HEK293 (cell line): Measurements from ENCODE around the gene FRYL.

Experiments used
- ATF2 ChIP-seq: fragments of 450-650 bp; formaldehyde crosslinking; IDR thresholded peaks from 2 replicates; pipeline ENCODE4 v1.5.1; 2016; ENCODE audit warnings: missing biosample characterization, missing genetic modification characterization, low read depth
- BCL11B ChIP-seq: fragments of 450-650 bp; formaldehyde crosslinking; IDR thresholded peaks from 2 replicates; pipeline ENCODE4 v1.5.1; 2016; ENCODE audit warnings: low read depth, missing biosample characterization, missing genetic modification characterization
- CTCF ChIP-seq: fragments of 450-650 bp; formaldehyde crosslinking; IDR thresholded peaks from 2 replicates; pipeline ENCODE4 v1.5.1; 2016; ENCODE audit warnings: missing biosample characterization, missing genetic modification characterization
- HOXC10 ChIP-seq: sonication (generic); formaldehyde crosslinking; IDR thresholded peaks from 2 replicates; pipeline ENCODE4 v1.8.1; 2023; ENCODE audit warnings: mild to moderate bottlenecking, missing genetic modification reagents
- KLF16 ChIP-seq: fragments of 450-650 bp; formaldehyde crosslinking; IDR thresholded peaks from 2 replicates; pipeline ENCODE4 v1.5.1; 2017; ENCODE audit warnings: missing biosample characterization, missing genetic modification characterization
- ZNF324 ChIP-seq: fragments of 450-650 bp; formaldehyde crosslinking; IDR thresholded peaks from 2 replicates; pipeline ENCODE4 v1.5.1; 2016; ENCODE audit warnings: missing biosample characterization, missing genetic modification characterization
- ZNF529 ChIP-seq: fragments of 450-650 bp; formaldehyde crosslinking; IDR thresholded peaks from 2 replicates; pipeline ENCODE4 v1.5.1; 2017; ENCODE audit warnings: missing genetic modification characterization, missing biosample characterization; ENCODE audit not compliant: insufficient replicate concordance
- ZNF704 ChIP-seq: fragments of 450-650 bp; formaldehyde crosslinking; IDR thresholded peaks from 2 replicates; pipeline ENCODE4 v1.5.1; 2016; ENCODE audit warnings: missing biosample characterization, missing genetic modification characterization
- ZNF837 ChIP-seq: fragments of 450-650 bp; formaldehyde crosslinking; IDR thresholded peaks from 2 replicates; pipeline ENCODE4 v1.5.1; 2016; ENCODE audit warnings: missing biosample characterization, missing genetic modification characterization
- TF ChIP-seq, protein P1 (sequence below): fragments of 450-650 bp; formaldehyde crosslinking; IDR thresholded peaks from 2 replicates; pipeline ENCODE4 v1.5.1; 2017; ENCODE audit warnings: missing biosample characterization, mild to moderate bottlenecking, missing genetic modification characterization, moderate library complexity
- TF ChIP-seq, protein P2 (sequence below): fragments of 450-650 bp; formaldehyde crosslinking; IDR thresholded peaks from 2 replicates; pipeline ENCODE4 v1.5.1; 2016; ENCODE audit warnings: missing biosample characterization, missing genetic modification characterization

DNA sequence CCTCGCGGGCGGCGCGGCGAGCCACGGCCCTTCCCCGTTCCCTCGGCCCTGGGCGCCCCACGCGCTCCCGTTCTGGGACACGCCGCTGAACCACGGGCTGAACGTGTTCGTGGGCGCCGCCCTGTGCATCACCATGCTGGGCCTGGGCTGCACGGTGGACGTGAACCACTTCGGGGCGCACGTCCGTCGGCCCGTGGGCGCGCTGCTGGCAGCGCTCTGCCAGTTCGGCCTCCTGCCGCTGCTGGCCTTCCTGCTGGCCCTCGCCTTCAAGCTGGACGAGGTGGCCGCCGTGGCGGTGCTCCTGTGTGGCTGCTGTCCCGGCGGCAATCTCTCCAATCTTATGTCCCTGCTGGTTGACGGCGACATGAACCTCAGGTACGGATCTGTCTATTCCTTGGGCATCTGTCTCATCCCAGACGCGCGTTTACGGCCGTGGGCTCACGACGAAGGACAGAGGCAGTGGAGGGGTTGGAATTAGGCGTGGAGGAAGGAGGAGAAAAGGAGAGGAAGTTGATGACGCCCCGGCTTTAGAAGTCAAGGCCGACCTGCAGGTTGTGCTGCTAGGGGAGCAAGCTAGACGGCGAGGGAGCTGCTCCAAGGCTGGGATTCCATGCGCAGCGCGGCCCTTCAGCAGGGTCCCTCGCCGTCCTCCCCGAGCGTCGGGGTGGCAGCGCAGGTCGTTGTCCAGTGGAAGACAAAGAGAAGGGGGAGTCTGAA, 296.1 kb downstream of the FRYL start:
- no peak for TF ChIP-seq ZNF324 (tag by site-specific recombination)
- no peak for TF ChIP-seq KLF16 (tag by site-specific recombination)
- no peak for TF ChIP-seq ZNF837
- no peak for TF ChIP-seq ATF2 (tag by site-specific recombination)
- TF ChIP-seq ZNF529 (tag by site-specific recombination), result no peak
- TF ChIP-seq, protein P1, sequence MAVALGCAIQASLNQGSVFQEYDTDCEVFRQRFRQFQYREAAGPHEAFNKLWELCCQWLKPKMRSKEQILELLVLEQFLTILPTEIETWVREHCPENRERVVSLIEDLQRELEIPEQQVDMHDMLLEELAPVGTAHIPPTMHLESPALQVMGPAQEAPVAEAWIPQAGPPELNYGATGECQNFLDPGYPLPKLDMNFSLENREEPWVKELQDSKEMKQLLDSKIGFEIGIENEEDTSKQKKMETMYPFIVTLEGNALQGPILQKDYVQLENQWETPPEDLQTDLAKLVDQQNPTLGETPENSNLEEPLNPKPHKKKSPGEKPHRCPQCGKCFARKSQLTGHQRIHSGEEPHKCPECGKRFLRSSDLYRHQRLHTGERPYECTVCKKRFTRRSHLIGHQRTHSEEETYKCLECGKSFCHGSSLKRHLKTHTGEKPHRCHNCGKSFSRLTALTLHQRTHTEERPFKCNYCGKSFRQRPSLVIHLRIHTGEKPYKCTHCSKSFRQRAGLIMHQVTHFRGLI (tag by site-specific recombination), result no peak
- TF ChIP-seq, protein P2, sequence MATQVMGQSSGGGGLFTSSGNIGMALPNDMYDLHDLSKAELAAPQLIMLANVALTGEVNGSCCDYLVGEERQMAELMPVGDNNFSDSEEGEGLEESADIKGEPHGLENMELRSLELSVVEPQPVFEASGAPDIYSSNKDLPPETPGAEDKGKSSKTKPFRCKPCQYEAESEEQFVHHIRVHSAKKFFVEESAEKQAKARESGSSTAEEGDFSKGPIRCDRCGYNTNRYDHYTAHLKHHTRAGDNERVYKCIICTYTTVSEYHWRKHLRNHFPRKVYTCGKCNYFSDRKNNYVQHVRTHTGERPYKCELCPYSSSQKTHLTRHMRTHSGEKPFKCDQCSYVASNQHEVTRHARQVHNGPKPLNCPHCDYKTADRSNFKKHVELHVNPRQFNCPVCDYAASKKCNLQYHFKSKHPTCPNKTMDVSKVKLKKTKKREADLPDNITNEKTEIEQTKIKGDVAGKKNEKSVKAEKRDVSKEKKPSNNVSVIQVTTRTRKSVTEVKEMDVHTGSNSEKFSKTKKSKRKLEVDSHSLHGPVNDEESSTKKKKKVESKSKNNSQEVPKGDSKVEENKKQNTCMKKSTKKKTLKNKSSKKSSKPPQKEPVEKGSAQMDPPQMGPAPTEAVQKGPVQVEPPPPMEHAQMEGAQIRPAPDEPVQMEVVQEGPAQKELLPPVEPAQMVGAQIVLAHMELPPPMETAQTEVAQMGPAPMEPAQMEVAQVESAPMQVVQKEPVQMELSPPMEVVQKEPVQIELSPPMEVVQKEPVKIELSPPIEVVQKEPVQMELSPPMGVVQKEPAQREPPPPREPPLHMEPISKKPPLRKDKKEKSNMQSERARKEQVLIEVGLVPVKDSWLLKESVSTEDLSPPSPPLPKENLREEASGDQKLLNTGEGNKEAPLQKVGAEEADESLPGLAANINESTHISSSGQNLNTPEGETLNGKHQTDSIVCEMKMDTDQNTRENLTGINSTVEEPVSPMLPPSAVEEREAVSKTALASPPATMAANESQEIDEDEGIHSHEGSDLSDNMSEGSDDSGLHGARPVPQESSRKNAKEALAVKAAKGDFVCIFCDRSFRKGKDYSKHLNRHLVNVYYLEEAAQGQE (tag by site-specific recombination), result no peak
- TF ChIP-seq HOXC10 (CRISPR knock-in tag), result no peak
- no peak for TF ChIP-seq ZNF704 (tag by site-specific recombination)
- TF ChIP-seq BCL11B, result no peak
- TF ChIP-seq CTCF, result no peak
